GM20431 (cell line): Measurements from ENCODE around the gene ARCN1.

ENCODE experiments used
- in situ Hi-C: fragments of 300-500 bp; cut with MseI, MboI; formaldehyde crosslinking; loops from one replicate; pipeline ENCODE4 v1.15.0; 2020; ENCODE audit warnings: low sequenced_read_pairs; ENCODE audit not compliant: unreplicated experiment

The ARCN1 gene

GRCh38 chr11:118634431-118635236 is 62.4 kb downstream of the ARCN1 start:
- in situ Hi-C loops, result no loop called here

- in situ Hi-C loops, result no loop called here
These were observed 63.0 kb downstream of the ARCN1 start for GRCh38 chr11:118635237-118635591.

GRCh38 chr11:118635642-118636041 is 63.4 kb downstream of the ARCN1 start:
- in situ Hi-C loops, result no loop called here

- in situ Hi-C loops, result no loop called here
These were observed 64.5 kb downstream of the ARCN1 start for GRCh38 chr11:118636569-118637290.

- in situ Hi-C loops, result no loop called here
These were observed 66.5 kb downstream of the ARCN1 start for GRCh38 chr11:118638726-118639125.

GRCh38 chr11:118639899-118640298 is 67.7 kb downstream of the ARCN1 start:
- in situ Hi-C loops, result no loop called here

GRCh38 chr11:118640332-118641154 is 68.3 kb downstream of the ARCN1 start:
- in situ Hi-C loops, result no loop called here

GRCh38 chr11:118641397-118642019 is 69.3 kb downstream of the ARCN1 start:
- in situ Hi-C loops, result no loop called here

GRCh38 chr11:118643142-118643994 is 71.2 kb downstream of the ARCN1 start:
- in situ Hi-C loops, result no loop called here

GRCh38 chr11:118643995-118644345 is 71.8 kb downstream of the ARCN1 start:
- in situ Hi-C loops, result no loop called here

- in situ Hi-C loops, result no loop called here
These were observed 72.3 kb downstream of the ARCN1 start for GRCh38 chr11:118644496-118644895.

GRCh38 chr11:118645066-118645715 is 73.0 kb downstream of the ARCN1 start:
- in situ Hi-C loops, result no loop called here

- in situ Hi-C loops, result no loop called here
These were observed 74.2 kb downstream of the ARCN1 start for GRCh38 chr11:118646393-118646792.

GRCh38 chr11:118648291-118648690 is 76.1 kb downstream of the ARCN1 start:
- in situ Hi-C loops, result no loop called here

- in situ Hi-C loops, result no loop called here
These were observed 77.7 kb downstream of the ARCN1 start for GRCh38 chr11:118649941-118650340.

GRCh38 chr11:118650366-118650765 is 78.2 kb downstream of the ARCN1 start:
- in situ Hi-C loops, result no loop called here

- in situ Hi-C loops, result no loop called here
These were observed 79.6 kb downstream of the ARCN1 start for GRCh38 chr11:118651820-118652219.
